WTC11 (cell line): Measurements from ENCODE around the gene ACSF3. TPM values are rescaled to one million over a fixed set of nuclear protein-coding genes. Genes with fewer than 3 reads are reported as not detected.

Source experiments
- ATAC-seq: fragments of 200-7000 bp; cut with Tn5 transposase; 2 replicates; pipeline ENCODE4 v1.10.0; 2021; ENCODE audit warnings: mild to moderate bottlenecking, moderate library complexity
- CTCF ChIA-PET: fragments of 300-600 bp; sonication (Branson Sonifier 250); formaldehyde crosslinking; loops from one replicate; lab custom pipeline; 2021; ENCODE audit warnings: antibody characterized with exemption; lab: Charles Lee
- POLR2A ChIA-PET: fragments of 350-600 bp; sonication (Branson Sonifier 250); formaldehyde crosslinking; loops from one replicate; lab custom pipeline; 2021; ENCODE audit warnings: antibody characterized with exemption; lab: Charles Lee
- DNase-seq: peaks from one replicate; pipeline ENCODE4 v3.0.0; 2021; ENCODE audit warnings: low spot score
- H3K27ac Mint-ChIP-seq: 2 replicates; pipeline ENCODE4 v1.8.0; 2021; ENCODE audit warnings: mixed read lengths
- H3K27me3 Mint-ChIP-seq: 2 replicates; pipeline ENCODE4 v1.8.0; 2021; ENCODE audit warnings: low read depth, mild to moderate bottlenecking, moderate library complexity, mixed read lengths
- H3K36me3 Mint-ChIP-seq: 2 replicates; pipeline ENCODE4 v1.8.0; 2021; ENCODE audit warnings: mixed read lengths
- H3K4me1 Mint-ChIP-seq: 2 replicates; pipeline ENCODE4 v1.8.0; 2022; ENCODE audit warnings: mixed read lengths
- H3K4me3 Mint-ChIP-seq: 2 replicates; pipeline ENCODE4 v1.8.0; 2021; ENCODE audit warnings: mild to moderate bottlenecking, moderate library complexity, mixed read lengths
- H3K9me3 Mint-ChIP-seq: 2 replicates; pipeline ENCODE4 v1.8.0; 2021; ENCODE audit warnings: mixed read lengths
- HMGA2 ChIP-seq: fragments of 250-450 bp; sonication (Bioruptor Pico); IDR thresholded peaks from 2 replicates; pipeline ENCODE4 v1.4.0; 2021; ENCODE audit warnings: mild to moderate bottlenecking, moderate library complexity
- KAT7 ChIP-seq: sonication (generic); formaldehyde crosslinking; IDR thresholded peaks from 2 replicates; pipeline ENCODE4 v1.8.1; 2023; ENCODE audit warnings: missing genetic modification reagents, mild to moderate bottlenecking, borderline replicate concordance
- MXD4 ChIP-seq: fragments of 250-450 bp; sonication (Bioruptor Pico); IDR thresholded peaks from 2 replicates; pipeline ENCODE4 v1.8.0; 2021; ENCODE audit warnings: mild to moderate bottlenecking, moderate library complexity, borderline replicate concordance
- NR2C2 ChIP-seq: sonication (generic); formaldehyde crosslinking; IDR thresholded peaks from 2 replicates; pipeline ENCODE4 v1.8.0; 2022; ENCODE audit warnings: mild to moderate bottlenecking, missing genetic modification reagents
- PRRX2 ChIP-seq: fragments of 250-450 bp; sonication (Bioruptor Pico); IDR thresholded peaks from 2 replicates; pipeline ENCODE4 v1.8.0; 2021; ENCODE audit warnings: mild to moderate bottlenecking
- SP1 ChIP-seq: sonication (generic); formaldehyde crosslinking; conservative IDR thresholded peaks from 2 replicates; pipeline ENCODE4 v1.8.1; 2022; ENCODE audit warnings: missing genetic modification reagents
- TP53 ChIP-seq: sonication (generic); formaldehyde crosslinking; IDR thresholded peaks from 2 replicates; pipeline ENCODE4 v1.8.1; 2023; ENCODE audit warnings: mild to moderate bottlenecking, missing genetic modification reagents
- ZNF138 ChIP-seq: sonication (generic); formaldehyde crosslinking; conservative IDR thresholded peaks from 2 replicates; pipeline ENCODE4 v1.8.1; 2022; ENCODE audit warnings: mild to moderate bottlenecking, moderate library complexity, missing genetic modification reagents
- ZNF219 ChIP-seq: sonication (generic); formaldehyde crosslinking; IDR thresholded peaks from 2 replicates; pipeline ENCODE4 v1.8.0; 2023; ENCODE audit warnings: missing genetic modification reagents, mild to moderate bottlenecking, borderline replicate concordance
- ZNF317 ChIP-seq: sonication (generic); formaldehyde crosslinking; IDR thresholded peaks from 2 replicates; pipeline ENCODE4 v1.8.1; 2023; ENCODE audit warnings: low read depth, mild to moderate bottlenecking, moderate library complexity, missing genetic modification reagents, borderline replicate concordance
- total RNA-seq: library from RNA; stranded (reverse); gene quantifications from 3 replicates; pipeline ENCODE4 v1.2.3, GENCODE V29; 2021
- TF ChIP-seq, protein P1 (sequence below): sonication (generic); formaldehyde crosslinking; IDR thresholded peaks from 2 replicates; pipeline ENCODE4 v1.8.1; 2022; ENCODE audit warnings: low read depth, missing genetic modification reagents, borderline replicate concordance
- TF ChIP-seq, protein P2 (sequence below): sonication (generic); formaldehyde crosslinking; conservative IDR thresholded peaks from 2 replicates; pipeline ENCODE4 v1.8.1; 2023; ENCODE audit warnings: mild to moderate bottlenecking, low read depth, missing genetic modification reagents, moderate library complexity
- TF ChIP-seq, protein P3 (sequence below): sonication (generic); formaldehyde crosslinking; IDR thresholded peaks from 2 replicates; pipeline ENCODE4 v1.8.1; 2023; ENCODE audit warnings: mild to moderate bottlenecking, missing genetic modification reagents, moderate library complexity
- TF ChIP-seq, protein P4 (sequence below): sonication (generic); formaldehyde crosslinking; IDR thresholded peaks from 2 replicates; pipeline ENCODE4 v1.8.0; 2023; ENCODE audit warnings: missing genetic modification reagents
- TF ChIP-seq, protein P5 (sequence below): fragments of 250-450 bp; sonication (Bioruptor Pico); IDR thresholded peaks from 2 replicates; pipeline ENCODE4 v2.1.2; 2022; ENCODE audit warnings: mild to moderate bottlenecking, moderate library complexity
- TF ChIP-seq, protein P6 (sequence below): sonication (generic); formaldehyde crosslinking; IDR thresholded peaks from 2 replicates; pipeline ENCODE4 v1.8.0; 2022; ENCODE audit warnings: mild to moderate bottlenecking, missing genetic modification reagents
- TF ChIP-seq, protein P7 (sequence below): sonication (generic); formaldehyde crosslinking; IDR thresholded peaks from 2 replicates; pipeline ENCODE4 v1.8.0; 2022; ENCODE audit warnings: mild to moderate bottlenecking, missing genetic modification reagents
- TF ChIP-seq, protein P8 (sequence below): fragments of 250-450 bp; sonication (Bioruptor Pico); IDR thresholded peaks from 2 replicates; pipeline ENCODE4 v1.9.0; 2021; ENCODE audit warnings: moderate library complexity, mild to moderate bottlenecking, inconsistent platforms, borderline replicate concordance
- TF ChIP-seq, protein P9 (sequence below): sonication (generic); formaldehyde crosslinking; IDR thresholded peaks from 2 replicates; pipeline ENCODE4 v1.8.1; 2023; ENCODE audit warnings: mild to moderate bottlenecking, missing genetic modification reagents, borderline replicate concordance

Gene ACSF3
- total RNA-seq, 1 experiment from 2014 or later, result 22.9 TPM

DNA sequence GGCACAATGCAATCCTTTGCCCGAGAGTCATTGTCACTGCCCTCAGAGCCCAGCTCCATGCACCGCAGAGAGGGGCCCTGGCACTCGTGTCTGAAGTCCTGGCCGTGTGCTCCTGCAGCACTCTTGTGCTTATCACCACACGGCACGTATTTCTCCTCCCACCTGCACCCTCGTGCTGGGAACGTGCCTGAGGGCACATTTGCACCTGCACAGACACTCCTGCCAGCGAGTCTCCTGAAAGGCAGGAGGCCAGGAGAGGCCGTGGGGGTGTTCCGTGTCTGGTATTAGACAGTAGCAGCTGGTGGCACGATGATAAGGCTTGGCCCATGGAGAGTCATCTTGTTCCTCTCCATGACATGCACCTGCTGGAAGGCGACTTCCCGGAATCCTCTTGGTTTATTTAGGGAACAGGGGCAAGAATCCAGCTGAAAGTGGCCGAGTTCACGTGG is 3.4 kb upstream of the ACSF3 start:
- H3K27ac Mint-ChIP-seq, result no peak overlapping the region
- H3K36me3 Mint-ChIP-seq, result no peaks in the 10 kb centered on the region; the same call in 1 of the 2 replicates
- TF ChIP-seq, protein P1, sequence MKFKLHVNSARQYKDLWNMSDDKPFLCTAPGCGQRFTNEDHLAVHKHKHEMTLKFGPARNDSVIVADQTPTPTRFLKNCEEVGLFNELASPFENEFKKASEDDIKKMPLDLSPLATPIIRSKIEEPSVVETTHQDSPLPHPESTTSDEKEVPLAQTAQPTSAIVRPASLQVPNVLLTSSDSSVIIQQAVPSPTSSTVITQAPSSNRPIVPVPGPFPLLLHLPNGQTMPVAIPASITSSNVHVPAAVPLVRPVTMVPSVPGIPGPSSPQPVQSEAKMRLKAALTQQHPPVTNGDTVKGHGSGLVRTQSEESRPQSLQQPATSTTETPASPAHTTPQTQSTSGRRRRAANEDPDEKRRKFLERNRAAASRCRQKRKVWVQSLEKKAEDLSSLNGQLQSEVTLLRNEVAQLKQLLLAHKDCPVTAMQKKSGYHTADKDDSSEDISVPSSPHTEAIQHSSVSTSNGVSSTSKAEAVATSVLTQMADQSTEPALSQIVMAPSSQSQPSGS (CRISPR knock-in tag), result no peak
- TF ChIP-seq KAT7 (no peak), ZNF138 (no peak), MXD4 (CRISPR knock-in tag) (no peak), HMGA2 (CRISPR knock-in tag) (no peak), TP53 (CRISPR knock-in tag) (no peak), ZNF219 (CRISPR knock-in tag) (no peak)
- TF ChIP-seq, protein P2, sequence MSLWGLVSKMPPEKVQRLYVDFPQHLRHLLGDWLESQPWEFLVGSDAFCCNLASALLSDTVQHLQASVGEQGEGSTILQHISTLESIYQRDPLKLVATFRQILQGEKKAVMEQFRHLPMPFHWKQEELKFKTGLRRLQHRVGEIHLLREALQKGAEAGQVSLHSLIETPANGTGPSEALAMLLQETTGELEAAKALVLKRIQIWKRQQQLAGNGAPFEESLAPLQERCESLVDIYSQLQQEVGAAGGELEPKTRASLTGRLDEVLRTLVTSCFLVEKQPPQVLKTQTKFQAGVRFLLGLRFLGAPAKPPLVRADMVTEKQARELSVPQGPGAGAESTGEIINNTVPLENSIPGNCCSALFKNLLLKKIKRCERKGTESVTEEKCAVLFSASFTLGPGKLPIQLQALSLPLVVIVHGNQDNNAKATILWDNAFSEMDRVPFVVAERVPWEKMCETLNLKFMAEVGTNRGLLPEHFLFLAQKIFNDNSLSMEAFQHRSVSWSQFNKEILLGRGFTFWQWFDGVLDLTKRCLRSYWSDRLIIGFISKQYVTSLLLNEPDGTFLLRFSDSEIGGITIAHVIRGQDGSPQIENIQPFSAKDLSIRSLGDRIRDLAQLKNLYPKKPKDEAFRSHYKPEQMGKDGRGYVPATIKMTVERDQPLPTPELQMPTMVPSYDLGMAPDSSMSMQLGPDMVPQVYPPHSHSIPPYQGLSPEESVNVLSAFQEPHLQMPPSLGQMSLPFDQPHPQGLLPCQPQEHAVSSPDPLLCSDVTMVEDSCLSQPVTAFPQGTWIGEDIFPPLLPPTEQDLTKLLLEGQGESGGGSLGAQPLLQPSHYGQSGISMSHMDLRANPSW, result no peak
- TF ChIP-seq, protein P3, sequence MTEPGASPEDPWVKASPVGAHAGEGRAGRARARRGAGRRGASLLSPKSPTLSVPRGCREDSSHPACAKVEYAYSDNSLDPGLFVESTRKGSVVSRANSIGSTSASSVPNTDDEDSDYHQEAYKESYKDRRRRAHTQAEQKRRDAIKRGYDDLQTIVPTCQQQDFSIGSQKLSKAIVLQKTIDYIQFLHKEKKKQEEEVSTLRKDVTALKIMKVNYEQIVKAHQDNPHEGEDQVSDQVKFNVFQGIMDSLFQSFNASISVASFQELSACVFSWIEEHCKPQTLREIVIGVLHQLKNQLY (CRISPR knock-in tag), result no peak
- TF ChIP-seq, protein P4, sequence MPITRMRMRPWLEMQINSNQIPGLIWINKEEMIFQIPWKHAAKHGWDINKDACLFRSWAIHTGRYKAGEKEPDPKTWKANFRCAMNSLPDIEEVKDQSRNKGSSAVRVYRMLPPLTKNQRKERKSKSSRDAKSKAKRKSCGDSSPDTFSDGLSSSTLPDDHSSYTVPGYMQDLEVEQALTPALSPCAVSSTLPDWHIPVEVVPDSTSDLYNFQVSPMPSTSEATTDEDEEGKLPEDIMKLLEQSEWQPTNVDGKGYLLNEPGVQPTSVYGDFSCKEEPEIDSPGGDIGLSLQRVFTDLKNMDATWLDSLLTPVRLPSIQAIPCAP (CRISPR knock-in tag), result no peak
- TF ChIP-seq, protein P5, sequence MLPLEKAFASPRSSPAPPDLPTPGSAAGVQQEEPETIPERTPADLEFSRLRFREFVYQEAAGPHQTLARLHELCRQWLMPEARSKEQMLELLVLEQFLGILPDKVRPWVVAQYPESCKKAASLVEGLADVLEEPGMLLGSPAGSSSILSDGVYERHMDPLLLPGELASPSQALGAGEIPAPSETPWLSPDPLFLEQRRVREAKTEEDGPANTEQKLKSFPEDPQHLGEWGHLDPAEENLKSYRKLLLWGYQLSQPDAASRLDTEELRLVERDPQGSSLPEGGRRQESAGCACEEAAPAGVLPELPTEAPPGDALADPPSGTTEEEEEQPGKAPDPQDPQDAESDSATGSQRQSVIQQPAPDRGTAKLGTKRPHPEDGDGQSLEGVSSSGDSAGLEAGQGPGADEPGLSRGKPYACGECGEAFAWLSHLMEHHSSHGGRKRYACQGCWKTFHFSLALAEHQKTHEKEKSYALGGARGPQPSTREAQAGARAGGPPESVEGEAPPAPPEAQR (CRISPR knock-in tag), result no peak
- H3K4me1 Mint-ChIP-seq, result peaks cover 14% of the 10 kb centered on the region
- ATAC-seq, result no peak
- POLR2A ChIA-PET, result no interaction called here
- no peaks in the 10 kb centered on the region for H3K9me3 Mint-ChIP-seq
- H3K27me3 Mint-ChIP-seq, result peaks cover 29% of the 10 kb centered on the region
- DNase-seq, result no peak
- no peak overlapping the region for H3K4me3 Mint-ChIP-seq
- CTCF ChIA-PET, result interaction anchor here (1.2 to 1.5 kb wide), 2 partner anchors 21 to 149 kb away, joined by 3 to 5 read pairs; no protein-coding TSS in a partner anchor

DNA sequence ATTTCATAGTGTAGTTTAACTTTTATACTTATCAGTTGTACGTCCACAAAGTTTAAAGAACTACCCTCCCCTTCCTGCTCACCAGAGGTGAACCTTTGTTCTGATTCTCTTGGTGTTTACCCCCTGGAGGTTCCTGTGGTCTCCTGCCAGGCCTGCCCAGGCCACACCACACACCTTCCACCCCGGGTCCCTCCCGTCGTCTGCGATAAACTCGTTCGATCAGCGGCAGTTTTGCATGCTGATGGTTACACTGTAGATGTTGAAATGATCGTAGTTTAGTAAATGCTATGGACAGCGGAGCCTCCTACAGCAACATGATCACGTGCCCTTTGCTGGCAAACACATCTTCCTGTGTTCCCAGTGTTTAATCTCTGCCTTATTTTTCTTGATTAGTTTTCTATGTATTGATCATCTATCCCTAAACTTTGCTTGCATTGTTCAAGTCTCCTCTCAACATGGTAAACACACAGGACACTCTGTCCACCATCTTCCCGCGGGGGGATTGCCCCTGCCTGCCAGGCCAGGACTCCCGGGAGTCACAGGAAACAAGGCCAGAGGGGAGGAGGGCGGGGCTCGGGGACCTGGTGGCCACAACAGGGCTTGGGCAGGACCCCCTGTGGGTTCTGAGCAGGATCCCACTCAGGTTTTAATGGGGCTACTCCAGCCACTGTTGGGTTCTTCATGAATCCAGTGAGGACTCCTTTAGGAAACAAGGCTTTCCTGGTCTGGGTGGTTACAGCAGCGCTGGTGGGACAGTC is 2.8 kb upstream of the ACSF3 start:
- Mint-ChIP-seq H3K36me3 (no peaks in the 10 kb centered on the region; the same call in 1 of the 2 replicates), H3K27ac (no peak overlapping the region), H3K4me1 (peaks cover 21% of the 10 kb centered on the region), H3K4me3 (no peak overlapping the region), H3K9me3 (no peaks in the 10 kb centered on the region), H3K27me3 (peaks cover 29% of the 10 kb centered on the region)
- no peak for ATAC-seq
- POLR2A ChIA-PET, result no interaction called here
- CTCF ChIA-PET, result no interaction called here
- DNase-seq, result no peak
- no peak for TF ChIP-seq SP1 (CRISPR knock-in tag)
- TF ChIP-seq, protein P6, sequence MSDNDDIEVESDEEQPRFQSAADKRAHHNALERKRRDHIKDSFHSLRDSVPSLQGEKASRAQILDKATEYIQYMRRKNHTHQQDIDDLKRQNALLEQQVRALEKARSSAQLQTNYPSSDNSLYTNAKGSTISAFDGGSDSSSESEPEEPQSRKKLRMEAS, result no peak
- TF ChIP-seq, protein P7, sequence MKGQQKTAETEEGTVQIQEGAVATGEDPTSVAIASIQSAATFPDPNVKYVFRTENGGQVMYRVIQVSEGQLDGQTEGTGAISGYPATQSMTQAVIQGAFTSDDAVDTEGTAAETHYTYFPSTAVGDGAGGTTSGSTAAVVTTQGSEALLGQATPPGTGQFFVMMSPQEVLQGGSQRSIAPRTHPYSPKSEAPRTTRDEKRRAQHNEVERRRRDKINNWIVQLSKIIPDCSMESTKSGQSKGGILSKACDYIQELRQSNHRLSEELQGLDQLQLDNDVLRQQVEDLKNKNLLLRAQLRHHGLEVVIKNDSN (CRISPR knock-in tag), result no peak
- no peak for TF ChIP-seq ZNF317 (CRISPR knock-in tag)
- TF ChIP-seq, protein P3 (CRISPR knock-in tag), result no peak
- TF ChIP-seq, protein P8, sequence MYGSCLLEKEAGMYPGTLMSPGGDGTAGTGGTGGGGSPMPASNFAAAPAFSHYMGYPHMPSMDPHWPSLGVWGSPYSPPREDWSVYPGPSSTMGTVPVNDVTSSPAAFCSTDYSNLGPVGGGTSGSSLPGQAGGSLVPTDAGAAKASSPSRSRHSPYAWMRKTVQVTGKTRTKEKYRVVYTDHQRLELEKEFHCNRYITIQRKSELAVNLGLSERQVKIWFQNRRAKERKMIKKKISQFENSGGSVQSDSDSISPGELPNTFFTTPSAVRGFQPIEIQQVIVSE (CRISPR knock-in tag), result no peak
- TF ChIP-seq, protein P9, sequence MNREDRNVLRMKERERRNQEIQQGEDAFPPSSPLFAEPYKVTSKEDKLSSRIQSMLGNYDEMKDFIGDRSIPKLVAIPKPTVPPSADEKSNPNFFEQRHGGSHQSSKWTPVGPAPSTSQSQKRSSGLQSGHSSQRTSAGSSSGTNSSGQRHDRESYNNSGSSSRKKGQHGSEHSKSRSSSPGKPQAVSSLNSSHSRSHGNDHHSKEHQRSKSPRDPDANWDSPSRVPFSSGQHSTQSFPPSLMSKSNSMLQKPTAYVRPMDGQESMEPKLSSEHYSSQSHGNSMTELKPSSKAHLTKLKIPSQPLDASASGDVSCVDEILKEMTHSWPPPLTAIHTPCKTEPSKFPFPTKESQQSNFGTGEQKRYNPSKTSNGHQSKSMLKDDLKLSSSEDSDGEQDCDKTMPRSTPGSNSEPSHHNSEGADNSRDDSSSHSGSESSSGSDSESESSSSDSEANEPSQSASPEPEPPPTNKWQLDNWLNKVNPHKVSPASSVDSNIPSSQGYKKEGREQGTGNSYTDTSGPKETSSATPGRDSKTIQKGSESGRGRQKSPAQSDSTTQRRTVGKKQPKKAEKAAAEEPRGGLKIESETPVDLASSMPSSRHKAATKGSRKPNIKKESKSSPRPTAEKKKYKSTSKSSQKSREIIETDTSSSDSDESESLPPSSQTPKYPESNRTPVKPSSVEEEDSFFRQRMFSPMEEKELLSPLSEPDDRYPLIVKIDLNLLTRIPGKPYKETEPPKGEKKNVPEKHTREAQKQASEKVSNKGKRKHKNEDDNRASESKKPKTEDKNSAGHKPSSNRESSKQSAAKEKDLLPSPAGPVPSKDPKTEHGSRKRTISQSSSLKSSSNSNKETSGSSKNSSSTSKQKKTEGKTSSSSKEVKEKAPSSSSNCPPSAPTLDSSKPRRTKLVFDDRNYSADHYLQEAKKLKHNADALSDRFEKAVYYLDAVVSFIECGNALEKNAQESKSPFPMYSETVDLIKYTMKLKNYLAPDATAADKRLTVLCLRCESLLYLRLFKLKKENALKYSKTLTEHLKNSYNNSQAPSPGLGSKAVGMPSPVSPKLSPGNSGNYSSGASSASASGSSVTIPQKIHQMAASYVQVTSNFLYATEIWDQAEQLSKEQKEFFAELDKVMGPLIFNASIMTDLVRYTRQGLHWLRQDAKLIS (CRISPR knock-in tag), result no peak
- TF ChIP-seq PRRX2 (CRISPR knock-in tag), result no peak
- no peak for TF ChIP-seq NR2C2
